MM.1S (cell line): ENCODE measurements around the gene SLC5A5.

Experiments used
- DNase-seq: peaks from one replicate; pipeline ENCODE4 v3.0.0-alpha.2; 2015
- H2AFZ ChIP-seq: fragments of 300-600 bp; sonication (generic); 2 replicates; pipeline ENCODE4 v1.6.0; 2016; ENCODE audit warnings: antibody characterized with exemption, low read length
- H3F3A ChIP-seq: fragments of 300-600 bp; sonication (generic); 2 replicates; pipeline ENCODE4 v1.6.1; 2016; ENCODE audit warnings: mild to moderate bottlenecking, antibody characterized with exemption, low read length, moderate library complexity, mixed read lengths; ENCODE audit not compliant: insufficient read depth
- H3K27ac ChIP-seq: fragments of 300-600 bp; sonication (generic); 2 replicates; pipeline ENCODE4 v1.5.1; 2016; ENCODE audit warnings: mild to moderate bottlenecking, low read length
- H3K27me3 ChIP-seq: fragments of 300-600 bp; sonication (generic); replicated peaks from 2 replicates; pipeline ENCODE4 v1.6.0; 2016; ENCODE audit warnings: low read length; ENCODE audit not compliant: insufficient read depth
- H3K36me3 ChIP-seq: fragments of 300-600 bp; sonication (generic); replicated peaks from 2 replicates; pipeline ENCODE4 v1.6.1; 2016; ENCODE audit warnings: mild to moderate bottlenecking, low read length, mixed read lengths; ENCODE audit not compliant: insufficient read depth
- H3K4me1 ChIP-seq: fragments of 300-600 bp; sonication (generic); 2 replicates; pipeline ENCODE4 v1.6.1; 2016; ENCODE audit warnings: low read length, mixed read lengths
- H3K4me2 ChIP-seq: fragments of 300-600 bp; sonication (generic); 2 replicates; pipeline ENCODE4 v1.6.0; 2016; ENCODE audit warnings: low read depth, low read length
- H3K4me3 ChIP-seq: fragments of 300-600 bp; sonication (generic); 2 replicates; pipeline ENCODE4 v1.5.1; 2016; ENCODE audit warnings: low read length, mixed read lengths
- H3K79me2 ChIP-seq: fragments of 300-600 bp; sonication (generic); 2 replicates; pipeline ENCODE4 v1.6.1; 2016; ENCODE audit warnings: mixed run types, low read length, mixed read lengths
- H3K9ac ChIP-seq: fragments of 300-600 bp; sonication (generic); 2 replicates; pipeline ENCODE4 v1.6.1; 2016; ENCODE audit warnings: low read length, mixed read lengths
- H3K9me2 ChIP-seq: fragments of 300-600 bp; sonication (generic); replicated peaks from 2 replicates; pipeline ENCODE4 v1.6.1; 2016; ENCODE audit warnings: mild to moderate bottlenecking, low read length, mixed read lengths; ENCODE audit not compliant: insufficient read depth
- H3K9me3 ChIP-seq: fragments of 300-600 bp; sonication (generic); replicated peaks from 2 replicates; pipeline ENCODE4 v1.6.1; 2016; ENCODE audit warnings: mild to moderate bottlenecking, low read length, mixed read lengths; ENCODE audit not compliant: insufficient read depth
- H4K20me1 ChIP-seq: fragments of 300-600 bp; sonication (generic); 2 replicates; pipeline ENCODE4 v1.6.1; 2016; ENCODE audit warnings: mild to moderate bottlenecking, low read length, moderate library complexity, mixed read lengths; ENCODE audit not compliant: insufficient read depth
- CTCF ChIP-seq: fragments of 300-600 bp; sonication (generic); IDR thresholded peaks from 2 replicates; pipeline ENCODE4 v1.5.1; 2016; ENCODE audit warnings: antibody characterized with exemption, low read length, mixed read lengths
- EZH2 ChIP-seq: fragments of 300-600 bp; sonication (generic); optimal IDR thresholded peaks from 2 replicates; pipeline ENCODE3; 2017; ENCODE audit warnings: low read depth, mild to moderate bottlenecking, antibody characterized with exemption, low read length, mixed read lengths
- EZH2phosphoT487 ChIP-seq: fragments of 300-600 bp; sonication (generic); IDR thresholded peaks from 2 replicates; pipeline ENCODE4 v1.6.1; 2018; ENCODE audit warnings: antibody characterized with exemption, low read length

The SLC5A5 gene

GRCh38 chr19:17866964-17867486 lies 4.7 kb upstream of the SLC5A5 start:
- TF ChIP-seq CTCF (no peak), EZH2phosphoT487 (no peak), EZH2 (no peak)
- Histone ChIP-seq H3K79me2 (peaks cover 5% of the 10 kb centered on the region), H3K9ac (no peak overlapping the region), H3K27me3 (peaks cover 48% of the 10 kb centered on the region), H4K20me1 (peaks cover 19% of the 10 kb centered on the region), H3K9me3 (no peaks in the 10 kb centered on the region), H2AFZ (no peak overlapping the region), H3K4me1 (no peaks in the 10 kb centered on the region), H3K4me2 (no peak overlapping the region), H3K36me3 (peaks cover 9% of the 10 kb centered on the region), H3F3A (peaks cover 34% of the 10 kb centered on the region), H3K27ac (no peak overlapping the region), H3K4me3 (no peak overlapping the region), H3K9me2 (no peaks in the 10 kb centered on the region)
- no peak for DNase-seq

- Histone ChIP-seq H2AFZ (no peak overlapping the region), H3K27me3 (peaks cover 57% of the 10 kb centered on the region), H3K9me2 (no peaks in the 10 kb centered on the region), H3K79me2 (no peaks in the 10 kb centered on the region), H3K4me3 (no peak overlapping the region), H3K27ac (no peak overlapping the region), H4K20me1 (peaks cover 7% of the 10 kb centered on the region; the same call in 1 of the 2 replicates), H3K4me2 (no peak overlapping the region), H3K4me1 (no peaks in the 10 kb centered on the region), H3K9me3 (no peaks in the 10 kb centered on the region), H3K9ac (no peak overlapping the region), H3F3A (peaks cover 21% of the 10 kb centered on the region), H3K36me3 (no peaks in the 10 kb centered on the region)
- DNase-seq: no peak
- TF ChIP-seq EZH2phosphoT487: no peak
- no peak for TF ChIP-seq CTCF
- no peak for TF ChIP-seq EZH2
Measured at GRCh38 chr19:17868669-17869068, 3.1 kb upstream of the SLC5A5 start.

- no peak overlapping the region for H2AFZ ChIP-seq
Measured at GRCh38 chr19:17869114-17869608, 2.6 kb upstream of the SLC5A5 start.

More at GRCh38 chr19:17869114-17869608, 2.6 kb upstream of the SLC5A5 start:
- Histone ChIP-seq H3K27me3 (peaks cover 60% of the 10 kb centered on the region), H3K4me1 (no peaks in the 10 kb centered on the region), H3K9ac (no peak overlapping the region), H3K4me3 (no peak overlapping the region), H4K20me1 (peaks cover 4% of the 10 kb centered on the region; the same call in 1 of the 2 replicates), H3F3A (peaks cover 16% of the 10 kb centered on the region), H3K36me3 (no peaks in the 10 kb centered on the region), H3K79me2 (no peaks in the 10 kb centered on the region), H3K4me2 (no peak overlapping the region), H3K27ac (no peak overlapping the region), H3K9me2 (no peaks in the 10 kb centered on the region), H3K9me3 (no peaks in the 10 kb centered on the region)
- no peak for DNase-seq
- TF ChIP-seq EZH2phosphoT487 (no peak), EZH2 (no peak), CTCF (no peak)
